Measurements from ENCODE around the gene PCDH9. TPM values are rescaled to one million over a fixed set of nuclear protein-coding genes. Genes with fewer than 3 reads are reported as not detected.
A peak's percentile ranks its signal among the peaks of the same experiment; 100 is the strongest.

The PCDH9 gene
- total RNA-seq, 1 donor from 2014 or later = 9.8 TPM

DNA sequence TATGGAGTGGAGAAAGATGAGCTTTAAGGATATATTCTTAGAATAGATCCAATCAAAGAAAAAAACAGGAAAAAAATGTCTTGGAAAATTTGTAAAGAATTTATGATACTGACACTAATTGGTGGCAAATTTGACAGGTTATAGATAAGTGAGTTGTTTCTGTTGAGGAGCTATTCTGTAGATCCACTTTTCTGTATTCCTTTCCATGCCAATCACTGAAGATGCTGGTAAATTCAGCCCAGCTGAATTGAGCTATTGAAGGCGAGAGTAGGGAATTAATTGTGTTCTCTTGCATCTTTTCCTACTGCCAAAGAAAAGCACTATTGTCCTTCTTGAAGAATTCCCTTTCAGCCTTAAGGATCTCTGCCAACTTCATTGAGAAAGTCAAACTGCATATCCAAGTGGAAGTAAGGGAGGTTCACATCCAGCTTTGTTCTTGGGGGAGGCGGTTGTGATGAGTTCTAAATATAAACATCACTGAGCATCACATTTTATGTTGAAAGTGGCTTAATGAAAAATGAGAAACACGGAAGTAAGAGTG lies 113.1 kb downstream of the PCDH9 start:
- peaks cover 24% of the 10 kb centered on the region for H3K4me1 Mint-ChIP-seq (ENCODE audit: low read depth)
- H3K27ac Mint-ChIP-seq (ENCODE audit: unreplicated experiment) = no peak overlapping the region
- no peaks in the 10 kb centered on the region for H3K9me3 Mint-ChIP-seq (ENCODE audit: low read depth)
- no peaks in the 10 kb centered on the region for H3K36me3 Mint-ChIP-seq (ENCODE audit: low read depth)
- DNase-seq (ENCODE audit: low spot score) = no peak
- no peaks in the 10 kb centered on the region for H3K27me3 Mint-ChIP-seq (ENCODE audit: low read depth)
- H3K4me3 Mint-ChIP-seq (ENCODE audit: unreplicated experiment) = no peak overlapping the region
- TF ChIP-seq, protein P1, sequence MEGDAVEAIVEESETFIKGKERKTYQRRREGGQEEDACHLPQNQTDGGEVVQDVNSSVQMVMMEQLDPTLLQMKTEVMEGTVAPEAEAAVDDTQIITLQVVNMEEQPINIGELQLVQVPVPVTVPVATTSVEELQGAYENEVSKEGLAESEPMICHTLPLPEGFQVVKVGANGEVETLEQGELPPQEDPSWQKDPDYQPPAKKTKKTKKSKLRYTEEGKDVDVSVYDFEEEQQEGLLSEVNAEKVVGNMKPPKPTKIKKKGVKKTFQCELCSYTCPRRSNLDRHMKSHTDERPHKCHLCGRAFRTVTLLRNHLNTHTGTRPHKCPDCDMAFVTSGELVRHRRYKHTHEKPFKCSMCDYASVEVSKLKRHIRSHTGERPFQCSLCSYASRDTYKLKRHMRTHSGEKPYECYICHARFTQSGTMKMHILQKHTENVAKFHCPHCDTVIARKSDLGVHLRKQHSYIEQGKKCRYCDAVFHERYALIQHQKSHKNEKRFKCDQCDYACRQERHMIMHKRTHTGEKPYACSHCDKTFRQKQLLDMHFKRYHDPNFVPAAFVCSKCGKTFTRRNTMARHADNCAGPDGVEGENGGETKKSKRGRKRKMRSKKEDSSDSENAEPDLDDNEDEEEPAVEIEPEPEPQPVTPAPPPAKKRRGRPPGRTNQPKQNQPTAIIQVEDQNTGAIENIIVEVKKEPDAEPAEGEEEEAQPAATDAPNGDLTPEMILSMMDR (IDR thresholded peaks at IDR 0.05) = no peak

DNA sequence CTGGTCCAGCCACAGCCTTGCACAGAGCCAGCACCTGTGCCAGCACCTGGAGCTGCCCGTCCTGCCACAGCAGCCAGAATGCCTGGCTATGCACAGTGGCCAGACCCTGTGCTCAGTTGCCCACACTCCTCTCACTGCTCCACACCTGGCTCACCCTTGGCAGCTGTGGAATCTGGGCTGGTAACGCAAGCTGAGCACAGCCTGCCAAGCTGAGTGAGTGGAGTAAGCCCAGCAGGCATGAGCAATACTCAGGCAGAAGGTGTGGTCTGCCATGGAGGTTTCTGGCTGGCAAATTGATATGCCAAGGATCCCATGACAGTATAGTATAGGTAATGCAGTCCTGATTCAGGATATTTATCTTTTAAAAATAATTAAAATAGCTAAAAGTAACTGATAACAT lies 122.2 kb downstream of the PCDH9 start:
- Mint-ChIP-seq H3K4me1 (ENCODE audit: low read depth) (no peaks in the 10 kb centered on the region), H3K27me3 (ENCODE audit: low read depth) (no peaks in the 10 kb centered on the region), H3K27ac (ENCODE audit: unreplicated experiment) (no peak overlapping the region), H3K9me3 (ENCODE audit: low read depth) (peaks cover 4% of the 10 kb centered on the region), H3K36me3 (ENCODE audit: low read depth) (no peaks in the 10 kb centered on the region), H3K4me3 (ENCODE audit: unreplicated experiment) (no peak overlapping the region)
- TF ChIP-seq, protein P1 (IDR thresholded peaks at IDR 0.05) = no peak
- no peak for DNase-seq (ENCODE audit: low spot score)

GRCh38 chr13:67106502-67107057 lies 123.6 kb downstream of the PCDH9 start:
- Mint-ChIP-seq H3K4me1 (ENCODE audit: low read depth) (peaks cover 8% of the 10 kb centered on the region), H3K36me3 (ENCODE audit: low read depth) (no peaks in the 10 kb centered on the region), H3K27ac (ENCODE audit: unreplicated experiment) (no peak overlapping the region), H3K4me3 (ENCODE audit: unreplicated experiment) (no peak overlapping the region), H3K27me3 (ENCODE audit: low read depth) (no peaks in the 10 kb centered on the region), H3K9me3 (ENCODE audit: low read depth) (peaks cover 4% of the 10 kb centered on the region)
- TF ChIP-seq, protein P1 (IDR thresholded peaks at IDR 0.05) = no peak
- peak; percentile 78 for DNase-seq (ENCODE audit: low spot score)

- Mint-ChIP-seq H3K9me3 (ENCODE audit: low read depth) (no peaks in the 10 kb centered on the region), H3K4me3 (ENCODE audit: unreplicated experiment) (no peak overlapping the region), H3K27me3 (ENCODE audit: low read depth) (no peaks in the 10 kb centered on the region), H3K27ac (ENCODE audit: unreplicated experiment) (peak overlapping the region; percentile 4), H3K36me3 (ENCODE audit: low read depth) (no peaks in the 10 kb centered on the region), H3K4me1 (ENCODE audit: low read depth) (peaks cover 20% of the 10 kb centered on the region)
- TF ChIP-seq, protein P1 (IDR thresholded peaks at IDR 0.05) = no peak
- DNase-seq (ENCODE audit: low spot score) = no peak
Observed at GRCh38 chr13:67101730-67102467, 128.2 kb downstream of the PCDH9 start.

- DNase-seq (ENCODE audit: low spot score) = no peak
- TF ChIP-seq, protein P1 (IDR thresholded peaks at IDR 0.05) = no peak
- Mint-ChIP-seq H3K4me3 (ENCODE audit: unreplicated experiment) (no peak overlapping the region), H3K9me3 (ENCODE audit: low read depth) (no peaks in the 10 kb centered on the region), H3K4me1 (ENCODE audit: low read depth) (peaks cover 20% of the 10 kb centered on the region), H3K27ac (ENCODE audit: unreplicated experiment) (no peak overlapping the region), H3K27me3 (ENCODE audit: low read depth) (no peaks in the 10 kb centered on the region), H3K36me3 (ENCODE audit: low read depth) (no peaks in the 10 kb centered on the region)
Observed at GRCh38 chr13:67100730-67101129, 129.4 kb downstream of the PCDH9 start.
